ENCODE results near the gene RBM6.

DNA sequence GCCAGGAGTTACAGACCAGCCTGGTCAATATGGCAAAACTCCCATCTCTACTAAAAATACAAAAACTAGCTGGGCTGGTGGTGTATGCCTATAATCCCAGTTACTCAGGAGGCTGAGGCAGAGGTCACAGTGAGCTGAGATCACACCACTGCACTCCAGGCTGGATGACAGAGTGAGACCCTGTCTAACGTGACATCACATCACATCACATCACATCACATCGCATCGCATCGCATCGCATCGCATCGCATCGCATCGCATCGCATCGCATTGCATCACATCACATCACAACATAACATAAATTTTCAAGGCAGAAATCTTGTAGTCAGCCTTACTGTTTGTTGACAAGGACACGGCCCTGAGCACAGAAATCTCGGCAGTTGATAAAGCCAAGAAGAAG is 44.4 kb downstream of the RBM6 start:
- TF ChIP-seq MXI1 (IDR thresholded peaks at IDR 0.05; ENCODE audit: low read depth, low read length) (no peak), FOXM1 (IDR thresholded peaks at IDR 0.05; ENCODE audit: low read depth) (no peak)
- TF ChIP-seq, protein P1, sequence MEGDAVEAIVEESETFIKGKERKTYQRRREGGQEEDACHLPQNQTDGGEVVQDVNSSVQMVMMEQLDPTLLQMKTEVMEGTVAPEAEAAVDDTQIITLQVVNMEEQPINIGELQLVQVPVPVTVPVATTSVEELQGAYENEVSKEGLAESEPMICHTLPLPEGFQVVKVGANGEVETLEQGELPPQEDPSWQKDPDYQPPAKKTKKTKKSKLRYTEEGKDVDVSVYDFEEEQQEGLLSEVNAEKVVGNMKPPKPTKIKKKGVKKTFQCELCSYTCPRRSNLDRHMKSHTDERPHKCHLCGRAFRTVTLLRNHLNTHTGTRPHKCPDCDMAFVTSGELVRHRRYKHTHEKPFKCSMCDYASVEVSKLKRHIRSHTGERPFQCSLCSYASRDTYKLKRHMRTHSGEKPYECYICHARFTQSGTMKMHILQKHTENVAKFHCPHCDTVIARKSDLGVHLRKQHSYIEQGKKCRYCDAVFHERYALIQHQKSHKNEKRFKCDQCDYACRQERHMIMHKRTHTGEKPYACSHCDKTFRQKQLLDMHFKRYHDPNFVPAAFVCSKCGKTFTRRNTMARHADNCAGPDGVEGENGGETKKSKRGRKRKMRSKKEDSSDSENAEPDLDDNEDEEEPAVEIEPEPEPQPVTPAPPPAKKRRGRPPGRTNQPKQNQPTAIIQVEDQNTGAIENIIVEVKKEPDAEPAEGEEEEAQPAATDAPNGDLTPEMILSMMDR (IDR thresholded peaks at IDR 0.05): no peak
